ENCODE data around the gene SAMM50.

The SAMM50 gene

DNA sequence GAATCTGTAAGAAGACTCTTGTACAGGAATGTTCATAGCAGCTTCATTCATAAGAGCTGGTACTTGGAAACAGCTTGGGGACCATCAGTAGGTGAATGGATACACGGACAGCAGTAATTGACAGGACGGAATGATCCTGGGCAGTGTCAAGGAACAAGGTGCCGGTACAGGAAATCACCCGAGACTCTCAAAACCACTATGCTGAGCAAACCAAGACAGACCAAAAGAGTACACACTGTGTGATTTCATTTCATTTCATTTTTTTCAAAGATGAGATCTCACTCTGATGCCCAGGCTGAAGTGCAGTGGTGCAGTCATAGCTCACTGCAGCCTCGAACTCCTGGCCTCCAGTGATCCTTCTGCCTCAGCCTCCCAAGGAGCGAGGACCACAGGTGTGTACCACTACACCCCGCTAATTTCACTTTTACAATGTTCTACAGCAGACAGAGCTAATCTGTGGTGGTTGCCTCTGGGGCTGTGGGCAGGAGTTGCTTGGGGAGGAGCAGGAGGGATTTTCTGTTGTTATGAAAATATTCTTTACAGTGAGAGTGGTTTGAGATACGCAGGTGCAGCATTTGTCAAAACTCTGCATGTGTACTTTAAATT, 84.4 kb downstream of the SAMM50 start:
- Histone ChIP-seq H3K36me3 (ENCODE audit: insufficient read depth, low read length) (no peaks in the 10 kb centered on the region), H3K9me3 (replicated peaks; ENCODE audit: low read length) (no peaks in the 10 kb centered on the region), H3K4me1 (ENCODE audit: control insufficient read depth, insufficient read depth, low read length) (peaks cover 12% of the 10 kb centered on the region), H3K9ac (ENCODE audit: low read depth, low read length) (no peak overlapping the region), H3K27me3 (ENCODE audit: control insufficient read depth, insufficient read depth, low read length) (no peaks in the 10 kb centered on the region), H3K4me2 (ENCODE audit: low read length) (no peak overlapping the region), H3K4me3 (ENCODE audit: low read length) (no peak overlapping the region)

DNA sequence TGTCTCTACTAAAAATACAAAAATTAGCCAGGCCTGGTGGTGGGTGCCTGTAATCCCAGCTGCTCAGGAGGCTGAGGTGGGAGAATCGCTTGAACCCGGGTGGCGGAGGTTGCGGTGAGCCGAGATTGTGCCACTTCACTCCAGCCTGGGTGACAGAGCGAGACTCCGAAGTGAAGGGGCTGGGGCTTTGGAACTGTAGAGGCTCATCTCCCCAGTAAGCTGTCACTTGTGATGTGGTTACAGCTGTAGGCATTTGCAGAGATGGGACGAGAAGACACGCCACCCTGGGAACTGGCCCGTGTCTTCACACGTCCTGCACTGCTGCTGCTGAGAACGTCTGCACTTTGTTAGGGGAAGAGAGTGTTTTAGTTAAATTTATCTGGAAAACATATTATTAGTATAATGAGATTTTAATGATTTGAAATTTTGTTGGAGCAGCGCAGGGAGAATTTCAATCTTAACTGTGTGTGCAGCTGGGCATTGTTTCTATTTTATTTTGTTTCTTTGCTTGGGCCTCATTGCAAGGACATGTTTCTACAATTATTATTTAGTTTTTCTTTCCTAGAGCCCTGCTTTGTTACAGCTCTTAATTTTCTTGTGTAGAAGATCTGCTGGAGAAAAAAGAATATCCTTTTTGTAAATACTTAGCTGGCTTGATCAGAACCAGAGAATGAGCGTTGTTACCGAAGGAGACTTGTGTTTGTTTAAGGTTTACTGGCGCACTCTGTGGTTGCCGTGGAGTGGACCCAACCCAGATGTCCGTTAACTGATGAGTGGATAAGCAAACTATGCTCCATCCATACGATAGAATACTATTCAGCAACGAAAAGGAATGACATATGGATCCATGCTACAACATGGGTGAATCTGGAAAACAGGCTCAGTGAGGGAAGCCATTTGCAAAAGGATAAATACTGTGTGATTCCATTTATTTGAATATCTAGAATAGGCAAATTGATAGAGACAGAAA, 87.3 kb downstream of the SAMM50 start:
- Histone ChIP-seq H3K4me1 (ENCODE audit: control insufficient read depth, insufficient read depth, low read length) (peaks cover 12% of the 10 kb centered on the region), H3K4me3 (ENCODE audit: low read length) (no peak overlapping the region), H3K27me3 (ENCODE audit: control insufficient read depth, insufficient read depth, low read length) (no peaks in the 10 kb centered on the region), H3K9ac (ENCODE audit: low read depth, low read length) (no peak overlapping the region), H3K36me3 (ENCODE audit: insufficient read depth, low read length) (peaks cover 5% of the 10 kb centered on the region), H3K9me3 (replicated peaks; ENCODE audit: low read length) (no peaks in the 10 kb centered on the region), H3K4me2 (ENCODE audit: low read length) (no peak overlapping the region)

DNA sequence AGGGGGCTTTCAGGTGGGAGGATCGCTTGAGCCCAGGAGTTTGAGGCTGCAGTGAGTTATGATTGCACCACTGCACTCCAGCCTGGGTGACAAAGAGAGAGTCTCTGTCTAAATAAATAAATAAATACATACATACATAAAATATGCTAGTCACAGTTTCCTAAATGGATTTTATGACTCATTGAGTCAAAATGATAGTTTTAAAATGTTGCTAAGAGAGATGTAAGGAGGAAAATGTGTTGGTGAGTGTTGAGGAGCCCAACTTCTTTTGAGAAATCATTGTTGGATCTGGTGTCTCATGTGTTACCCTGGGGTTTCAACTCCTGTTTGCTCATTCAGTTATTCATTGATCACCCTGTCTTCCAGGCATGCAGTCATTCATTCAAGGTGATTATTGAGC, 89.9 kb downstream of the SAMM50 start:
- Histone ChIP-seq H3K4me3 (ENCODE audit: low read length) (no peak overlapping the region), H3K27me3 (ENCODE audit: control insufficient read depth, insufficient read depth, low read length) (no peaks in the 10 kb centered on the region), H3K4me1 (ENCODE audit: control insufficient read depth, insufficient read depth, low read length) (peaks cover 4% of the 10 kb centered on the region), H3K9ac (ENCODE audit: low read depth, low read length) (no peak overlapping the region), H3K36me3 (ENCODE audit: insufficient read depth, low read length) (peaks cover 5% of the 10 kb centered on the region), H3K4me2 (ENCODE audit: low read length) (no peak overlapping the region), H3K9me3 (replicated peaks; ENCODE audit: low read length) (no peaks in the 10 kb centered on the region)

Data from skeletal muscle satellite cell (primary cell).